Memory B cell (primary cell): ENCODE measurements around the gene DDHD1.
"Not testable (repeated sequence)": the region's sequence is repeated elsewhere in the genome, so short reads cannot be mapped to it uniquely, and the experiment has no call there.

Experiments used
- ATAC-seq: fragments of 150-1000 bp; cut with Tn5 transposase; 2 replicates; pipeline ENCODE4 v1.10.0; 2021; ENCODE audit warnings: low read depth, mild to moderate bottlenecking, moderate library complexity
- DNase-seq, 2 donors: peaks; one replicate each; pipeline ENCODE4 v3.0.0; 2022; ENCODE audit warnings: low spot score in 2 of 2
- H3K27ac Mint-ChIP-seq: one replicate; pipeline ENCODE4 v1.8.0; 2022; ENCODE audit warnings: mild to moderate bottlenecking, moderate library complexity, mixed read lengths
- H3K27me3 Mint-ChIP-seq: one replicate; pipeline ENCODE4 v1.8.0; 2022; ENCODE audit warnings: mixed read lengths
- H3K36me3 Mint-ChIP-seq: one replicate; pipeline ENCODE4 v1.8.0; 2022; ENCODE audit warnings: mild to moderate bottlenecking, mixed read lengths
- H3K4me1 Mint-ChIP-seq: one replicate; pipeline ENCODE4 v1.8.0; 2022; ENCODE audit warnings: mixed read lengths
- H3K4me3 Mint-ChIP-seq: one replicate; pipeline ENCODE4 v1.8.0; 2022; ENCODE audit warnings: mild to moderate bottlenecking, moderate library complexity, mixed read lengths
- H3K9me3 Mint-ChIP-seq: one replicate; pipeline ENCODE4 v1.8.0; 2022; ENCODE audit warnings: mixed read lengths

DDHD1 gene

DNA sequence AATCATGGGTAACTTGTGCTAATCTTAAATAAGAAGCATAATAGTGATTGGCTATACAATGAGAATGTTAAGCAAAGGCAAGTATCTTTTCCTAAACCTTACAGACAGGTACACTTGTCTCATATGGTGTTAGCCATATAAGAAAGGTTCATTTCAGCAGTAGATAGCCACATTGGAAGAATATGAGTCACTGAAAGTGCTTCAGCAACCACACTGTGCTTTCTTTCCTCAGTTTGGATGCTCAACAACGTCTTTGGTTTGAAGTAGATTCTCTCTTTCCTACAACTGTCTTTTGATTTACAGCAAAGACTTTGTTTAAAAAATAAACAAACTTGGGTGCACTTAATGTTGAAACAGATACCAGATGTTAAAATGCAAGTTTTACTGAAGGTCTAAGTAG lies 8.9 kb downstream of the DDHD1 start:
- ATAC-seq = no peak
- H3K9me3 Mint-ChIP-seq = peaks cover 9% of the 10 kb centered on the region
- H3K4me3 Mint-ChIP-seq = no peak overlapping the region
- no peak overlapping the region for H3K27ac Mint-ChIP-seq
- H3K27me3 Mint-ChIP-seq = no peaks in the 10 kb centered on the region
- peaks cover 18% of the 10 kb centered on the region for H3K4me1 Mint-ChIP-seq
- DNase-seq = no peak
- peaks cover 27% of the 10 kb centered on the region for H3K36me3 Mint-ChIP-seq

DNA sequence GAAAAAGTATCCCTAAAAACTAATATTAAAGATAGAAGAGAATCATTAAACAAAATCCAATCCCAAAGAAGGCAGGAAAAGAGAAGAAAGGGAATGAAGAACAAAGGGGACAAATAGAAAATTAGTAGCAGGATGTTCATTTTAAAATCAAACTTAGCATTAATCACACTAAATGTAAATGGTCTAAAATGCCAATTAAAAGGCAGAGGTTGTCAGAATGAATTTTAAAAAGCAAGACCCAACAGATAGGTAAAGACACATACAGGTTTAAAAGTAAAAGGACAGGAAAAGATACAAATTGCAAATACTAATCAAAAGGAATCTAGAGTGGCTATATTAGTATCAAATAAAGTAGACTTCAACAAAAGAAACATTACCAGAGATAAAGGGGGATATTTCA lies 12.5 kb downstream of the DDHD1 start:
- H3K4me3 Mint-ChIP-seq = no peak overlapping the region
- H3K9me3 Mint-ChIP-seq = peaks cover 12% of the 10 kb centered on the region
- no peaks in the 10 kb centered on the region for H3K27me3 Mint-ChIP-seq
- no peak for DNase-seq
- peaks cover 43% of the 10 kb centered on the region for H3K36me3 Mint-ChIP-seq
- ATAC-seq = no peak
- H3K4me1 Mint-ChIP-seq = peaks cover 8% of the 10 kb centered on the region
- no peak overlapping the region for H3K27ac Mint-ChIP-seq

DNA sequence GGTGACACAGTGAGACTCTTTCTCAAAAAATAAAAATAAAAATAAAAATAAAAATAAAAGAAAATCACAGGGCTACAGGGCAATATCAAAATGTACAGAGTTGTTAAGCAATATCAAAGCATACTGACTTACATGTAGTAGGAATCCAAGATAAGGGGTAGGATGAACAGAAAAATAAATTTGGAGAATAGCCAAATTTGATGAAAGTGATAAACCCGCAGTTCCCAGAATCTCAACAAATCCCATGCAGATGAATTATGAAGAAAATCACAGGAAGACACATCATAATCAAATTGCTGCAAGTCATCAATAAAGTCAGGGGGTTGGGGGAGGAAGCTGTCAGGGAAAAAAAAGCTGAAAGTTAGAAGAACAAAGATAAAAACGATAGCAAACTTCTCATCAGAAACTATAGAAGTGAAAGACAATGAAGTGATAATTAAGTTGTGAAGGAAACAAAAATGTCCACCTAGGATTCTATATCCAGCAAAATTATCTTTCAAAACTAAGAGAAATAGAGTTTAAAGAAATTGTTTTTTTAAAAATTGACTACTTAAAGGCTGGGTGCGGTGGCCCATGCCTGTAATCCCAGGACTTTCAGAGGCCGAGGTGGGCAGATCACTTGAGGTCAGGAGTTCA lies 15.4 kb downstream of the DDHD1 start:
- Mint-ChIP-seq H3K4me1 (peaks cover 12% of the 10 kb centered on the region), H3K36me3 (peaks cover 40% of the 10 kb centered on the region), H3K27ac (no peak overlapping the region), H3K4me3 (no peak overlapping the region), H3K9me3 (peaks cover 11% of the 10 kb centered on the region), H3K27me3 (no peaks in the 10 kb centered on the region)
- ATAC-seq (no peak), DNase-seq (no peak)

DNA sequence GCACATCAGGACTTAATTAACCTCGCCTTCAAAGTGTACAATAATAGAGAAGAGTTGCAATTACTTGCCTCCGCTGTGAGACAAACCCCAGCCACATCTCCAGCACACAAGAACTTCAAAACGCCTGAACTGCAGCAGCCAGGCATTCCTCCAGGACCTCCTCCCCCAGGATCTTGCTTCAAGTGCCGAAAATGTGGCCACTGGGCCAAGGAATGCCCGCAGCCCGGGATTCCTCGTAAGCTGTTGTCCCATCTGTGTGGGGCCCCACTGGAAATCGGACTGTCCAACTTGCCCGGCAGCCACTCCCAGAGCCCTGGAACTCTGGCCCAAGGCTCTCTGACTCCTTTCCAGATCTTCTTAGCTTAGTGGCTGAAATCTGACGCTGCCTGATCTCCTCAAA lies 22.6 kb downstream of the DDHD1 start:
- not testable (repeated sequence) for DNase-seq, H3K36me3 Mint-ChIP-seq, ATAC-seq, H3K4me3 Mint-ChIP-seq, H3K9me3 Mint-ChIP-seq, H3K27ac Mint-ChIP-seq, H3K27me3 Mint-ChIP-seq
- peaks cover 23% of the 10 kb centered on the region for H3K4me1 Mint-ChIP-seq

DNA sequence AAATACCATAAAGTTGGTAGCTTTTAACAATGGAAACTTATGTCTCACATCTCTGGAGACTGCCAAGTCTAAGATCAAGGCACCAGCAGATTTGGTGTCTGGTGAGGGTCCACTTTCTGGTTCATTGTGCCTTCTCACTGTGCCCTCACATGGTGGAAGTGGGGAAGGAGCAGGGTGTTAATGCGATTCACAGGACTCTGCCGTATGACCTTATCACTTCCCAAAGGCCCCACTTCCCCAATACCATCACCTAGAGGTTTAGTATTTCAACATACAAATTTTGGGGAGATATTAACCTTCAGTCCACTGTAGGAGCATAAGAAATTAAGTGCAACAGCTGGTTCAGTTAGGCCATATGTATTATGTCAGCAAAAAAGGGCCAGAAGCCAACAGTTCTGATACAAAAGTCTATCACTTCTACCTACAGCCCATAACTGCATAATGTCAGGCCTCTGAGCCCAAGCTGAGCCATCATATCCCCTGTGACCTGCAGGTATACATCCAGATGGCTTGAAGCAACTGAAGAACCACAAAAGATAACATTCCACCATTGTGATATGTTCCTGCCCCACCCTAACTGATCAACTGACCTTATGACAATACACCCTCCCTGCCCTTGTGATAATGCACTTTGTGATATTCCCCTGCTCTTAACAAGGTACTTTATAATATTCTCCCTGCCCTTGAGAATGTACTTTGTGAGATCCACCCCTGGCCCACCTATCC lies 24.7 kb downstream of the DDHD1 start:
- Mint-ChIP-seq H3K4me3 (no peak overlapping the region), H3K36me3 (peaks cover 4% of the 10 kb centered on the region), H3K4me1 (peaks cover 19% of the 10 kb centered on the region), H3K27me3 (no peaks in the 10 kb centered on the region), H3K9me3 (no peaks in the 10 kb centered on the region), H3K27ac (no peak overlapping the region)
- ATAC-seq (peak; percentile 35), DNase-seq (no peak)

DNA sequence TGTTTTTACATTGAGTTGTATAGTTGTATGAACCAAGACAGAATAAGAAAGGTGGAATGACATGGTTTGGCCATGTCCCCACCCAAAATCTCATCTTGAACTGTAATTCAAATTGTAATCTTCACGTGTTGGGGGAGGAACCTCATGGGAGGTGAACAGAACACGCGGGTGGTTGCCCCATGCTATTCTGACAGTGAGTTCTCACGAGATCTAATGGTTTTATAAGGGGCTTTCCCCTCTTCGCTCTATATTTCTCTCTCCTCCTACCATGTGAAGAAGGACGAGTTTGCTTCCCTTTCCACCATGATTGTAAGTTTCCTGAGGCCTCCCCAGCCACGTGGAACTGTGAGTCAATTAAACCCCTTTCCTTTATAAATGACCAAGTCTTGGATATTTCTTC lies 25.3 kb downstream of the DDHD1 start:
- DNase-seq (no peak), ATAC-seq (peak; percentile 77)
- Mint-ChIP-seq H3K4me3 (peak overlapping the region; percentile 31), H3K9me3 (no peaks in the 10 kb centered on the region), H3K27ac (no peak overlapping the region), H3K4me1 (peaks cover 19% of the 10 kb centered on the region), H3K36me3 (peaks cover 4% of the 10 kb centered on the region), H3K27me3 (no peaks in the 10 kb centered on the region)

DNA sequence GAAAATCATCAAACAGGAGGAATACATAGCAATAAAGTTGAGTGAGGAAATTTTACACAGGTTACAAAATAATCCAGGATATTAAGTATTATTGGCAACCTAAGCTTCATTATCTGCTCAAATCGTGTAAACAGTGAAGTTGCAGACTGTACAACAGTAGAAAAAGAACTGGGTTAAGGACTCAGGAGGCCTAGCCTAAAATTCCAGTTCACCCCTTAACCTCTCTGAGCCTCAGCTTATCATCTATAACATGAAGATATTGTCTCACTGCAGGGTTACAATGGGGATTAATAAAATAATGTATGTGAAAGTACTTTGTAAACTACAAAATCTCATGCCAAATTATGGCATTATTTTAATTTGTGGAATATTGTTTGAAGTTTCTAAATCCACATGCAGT lies 26.0 kb downstream of the DDHD1 start:
- Mint-ChIP-seq H3K4me3 (peak overlapping the region; percentile 56), H3K27ac (no peak overlapping the region), H3K36me3 (peaks cover 8% of the 10 kb centered on the region), H3K27me3 (no peaks in the 10 kb centered on the region), H3K4me1 (peaks cover 20% of the 10 kb centered on the region), H3K9me3 (no peaks in the 10 kb centered on the region)
- ATAC-seq = peak; percentile 17
- DNase-seq = no peak

DNA sequence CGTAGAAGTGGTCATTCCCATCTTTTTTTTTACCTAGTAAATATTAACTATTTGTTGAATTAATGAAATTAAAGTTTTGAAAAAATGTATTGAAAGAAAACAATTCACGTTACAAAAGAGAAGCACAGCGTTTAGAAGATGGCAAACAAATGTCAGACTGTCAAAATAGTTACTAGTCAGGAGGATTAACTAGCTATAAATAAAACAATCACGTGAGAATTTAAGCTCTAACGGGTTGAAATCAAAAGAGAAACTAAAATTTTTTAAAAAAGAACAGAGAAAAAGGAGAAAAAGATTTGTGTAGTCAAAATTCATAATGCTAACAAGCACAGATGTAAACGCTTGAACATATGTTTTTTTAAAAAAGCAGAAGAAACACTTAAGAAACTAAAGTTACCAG lies 26.4 kb downstream of the DDHD1 start:
- DNase-seq = no peak
- H3K9me3 Mint-ChIP-seq = no peaks in the 10 kb centered on the region

DNA sequence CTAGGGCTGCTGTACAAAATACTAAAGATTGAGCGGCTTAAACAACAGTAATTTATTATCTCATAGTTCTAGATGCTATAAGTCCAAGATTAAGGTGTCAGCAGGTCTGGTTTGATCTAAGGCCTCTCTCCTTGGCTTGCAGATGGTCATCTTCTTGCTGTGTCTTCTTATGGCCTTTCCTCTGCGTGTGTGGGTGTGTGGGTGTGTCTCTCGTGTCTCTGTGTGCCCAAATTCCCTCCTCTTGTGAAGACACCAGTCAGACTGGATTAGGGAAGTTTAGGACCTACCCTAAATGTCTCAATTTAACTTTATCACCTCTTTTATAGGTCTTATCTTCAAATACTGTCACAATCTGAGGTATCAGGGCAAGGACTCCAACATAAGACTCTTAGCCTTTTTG lies 28.3 kb downstream of the DDHD1 start:
- no peaks in the 10 kb centered on the region for H3K27me3 Mint-ChIP-seq
- H3K27ac Mint-ChIP-seq = no peak overlapping the region
- peaks cover 24% of the 10 kb centered on the region for H3K4me1 Mint-ChIP-seq
- H3K36me3 Mint-ChIP-seq = peaks cover 18% of the 10 kb centered on the region
- DNase-seq (no peak), ATAC-seq (no peak)
- no peak overlapping the region for H3K4me3 Mint-ChIP-seq
- peaks cover 3% of the 10 kb centered on the region for H3K9me3 Mint-ChIP-seq

More for the DNA sequence above, 26.4 kb downstream of the DDHD1 start:
- Mint-ChIP-seq H3K27me3 (no peaks in the 10 kb centered on the region), H3K36me3 (peaks cover 11% of the 10 kb centered on the region), H3K27ac (no peak overlapping the region), H3K4me1 (peaks cover 21% of the 10 kb centered on the region), H3K4me3 (peak overlapping the region; percentile 56)
- ATAC-seq = peak; percentile 67

DNA sequence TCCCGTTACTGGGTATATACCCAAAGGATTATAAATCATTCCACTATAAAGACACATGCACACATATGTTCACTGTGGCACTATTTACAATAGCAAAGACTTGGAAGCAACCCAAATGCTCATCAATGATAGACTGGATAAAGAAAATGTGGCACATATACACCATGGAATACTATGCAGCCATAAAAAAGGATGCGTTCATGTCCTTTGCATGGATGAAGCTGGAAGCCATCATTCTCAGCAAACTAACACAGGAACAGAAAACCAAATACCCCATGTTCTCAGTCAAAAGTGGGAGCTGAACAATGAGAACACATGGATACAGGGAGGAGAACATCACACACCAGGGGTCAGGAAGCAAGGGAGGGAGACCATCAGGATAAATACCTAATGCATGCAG lies 31.7 kb downstream of the DDHD1 start:
- not testable (repeated sequence) for DNase-seq, H3K4me3 Mint-ChIP-seq, H3K27ac Mint-ChIP-seq, H3K9me3 Mint-ChIP-seq, ATAC-seq, H3K27me3 Mint-ChIP-seq
- Mint-ChIP-seq H3K36me3 (peaks cover 19% of the 10 kb centered on the region), H3K4me1 (peaks cover 30% of the 10 kb centered on the region)

DNA sequence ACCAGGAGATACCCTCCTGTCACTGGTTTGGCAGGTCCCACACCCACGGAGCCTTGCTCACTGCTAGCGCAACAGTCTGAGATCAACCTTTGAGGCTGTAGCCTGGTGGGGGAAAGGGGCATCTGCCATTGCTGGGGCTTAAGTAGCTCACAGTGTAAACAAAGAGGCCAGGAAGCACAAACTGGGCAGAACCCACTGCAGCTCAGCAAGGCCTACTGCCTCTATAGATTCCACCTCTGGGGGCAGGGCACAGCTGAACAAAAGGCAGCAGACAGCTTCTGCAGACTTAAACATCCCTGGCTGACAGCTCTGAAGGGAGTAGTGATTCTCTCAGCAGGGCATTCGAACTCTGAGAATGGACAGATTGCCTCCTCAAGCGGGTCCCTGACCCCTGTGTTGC lies 35.6 kb downstream of the DDHD1 start:
- Mint-ChIP-seq H3K36me3 (peaks cover 26% of the 10 kb centered on the region), H3K4me1 (peaks cover 38% of the 10 kb centered on the region)
- ATAC-seq, H3K4me3 Mint-ChIP-seq, DNase-seq, H3K27me3 Mint-ChIP-seq, H3K9me3 Mint-ChIP-seq, H3K27ac Mint-ChIP-seq: not testable (repeated sequence)

DNA sequence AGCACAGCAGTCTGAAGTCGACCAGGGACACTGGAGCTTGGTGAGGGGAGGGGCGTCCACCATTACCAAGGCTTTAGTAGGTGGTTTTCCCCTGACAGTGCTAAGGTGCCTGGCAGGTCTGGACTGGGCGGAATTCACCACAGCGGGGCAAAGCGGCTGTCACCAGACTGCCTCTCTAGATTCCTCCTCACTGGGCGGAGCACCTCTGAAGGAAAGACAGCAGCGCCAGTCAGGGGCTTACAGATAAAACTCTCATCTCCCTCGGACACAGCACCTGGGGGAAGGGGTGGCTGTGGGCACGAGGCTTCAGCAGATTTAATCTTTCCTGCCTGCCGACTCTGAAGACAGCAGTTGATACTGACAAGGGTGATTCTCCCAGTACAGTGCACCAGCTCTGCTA lies 39.1 kb downstream of the DDHD1 start:
- DNase-seq = no peak
- Mint-ChIP-seq H3K27me3 (no peaks in the 10 kb centered on the region), H3K4me1 (peaks cover 26% of the 10 kb centered on the region), H3K4me3 (no peak overlapping the region), H3K27ac (no peak overlapping the region), H3K9me3 (peaks cover 7% of the 10 kb centered on the region), H3K36me3 (peaks cover 13% of the 10 kb centered on the region)
- no peak for ATAC-seq

DNA sequence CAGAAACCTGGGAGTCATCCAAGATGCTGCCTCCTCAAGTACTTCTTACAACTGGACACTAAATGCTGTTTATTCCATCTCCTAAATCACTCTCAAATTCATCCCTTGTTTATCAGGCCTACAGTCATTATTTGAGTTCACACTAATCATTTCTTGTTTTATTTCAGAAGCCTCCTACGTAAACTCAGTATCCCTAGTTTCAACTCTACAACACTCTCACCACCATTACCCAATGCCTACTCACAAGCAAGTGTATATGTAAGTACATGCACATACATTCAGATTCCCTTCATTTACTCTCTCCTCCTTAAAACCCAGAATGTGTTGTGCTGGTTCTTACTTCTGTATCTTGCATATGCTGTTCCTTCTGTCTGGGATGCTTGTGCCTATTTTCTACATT lies 43.0 kb downstream of the DDHD1 start:
- DNase-seq (no peak), ATAC-seq (no peak)
- Mint-ChIP-seq H3K36me3 (peaks cover 3% of the 10 kb centered on the region), H3K4me1 (peaks cover 7% of the 10 kb centered on the region), H3K4me3 (no peak overlapping the region), H3K27me3 (no peaks in the 10 kb centered on the region), H3K9me3 (peaks cover 1% of the 10 kb centered on the region), H3K27ac (no peak overlapping the region)

DNA sequence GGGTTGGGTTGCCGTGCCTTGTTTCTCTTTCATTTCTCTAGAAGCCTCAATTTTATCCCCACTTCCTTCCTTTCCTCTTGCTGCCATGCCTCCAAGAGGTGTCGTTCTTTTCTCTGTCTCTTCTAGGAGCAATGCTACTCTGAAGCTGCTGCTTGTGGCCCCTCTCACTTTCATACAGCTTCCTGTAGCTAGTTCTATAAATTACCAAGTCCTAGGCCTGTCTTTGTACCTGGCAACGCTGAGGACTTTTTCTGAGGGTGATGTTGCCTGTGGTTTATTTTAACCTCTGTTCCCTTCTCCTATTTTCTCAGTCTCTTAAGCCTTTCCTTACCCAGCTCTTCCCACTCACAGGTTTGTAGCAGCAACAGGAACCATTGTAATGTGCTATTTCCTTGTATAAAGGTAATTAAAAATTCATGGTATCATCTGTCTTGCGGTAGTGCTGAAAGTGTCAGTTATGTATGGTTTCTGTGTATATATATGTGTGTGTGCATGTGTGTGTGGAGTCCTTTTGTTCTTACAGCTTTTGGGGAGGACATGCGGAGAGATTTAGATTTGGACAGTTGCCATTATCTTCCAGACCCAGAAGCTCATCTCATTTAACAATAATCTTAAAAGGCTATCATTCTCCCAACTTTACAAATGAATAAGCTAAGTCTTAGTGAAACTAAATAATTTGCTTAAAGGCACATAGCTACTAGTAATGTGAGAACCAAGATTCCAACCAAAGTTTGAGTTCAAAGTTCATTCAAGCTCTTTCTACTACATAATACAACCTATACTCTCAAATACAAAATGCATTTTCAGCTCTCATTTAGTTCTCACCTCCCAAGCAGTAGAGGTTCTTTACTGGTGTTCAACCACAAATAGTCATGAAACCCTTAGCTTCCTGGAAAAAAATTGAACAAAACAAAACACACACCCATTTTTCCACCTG lies 43.8 kb downstream of the DDHD1 start:
- no peaks in the 10 kb centered on the region for H3K9me3 Mint-ChIP-seq
- no peaks in the 10 kb centered on the region for H3K36me3 Mint-ChIP-seq
- DNase-seq = peak; percentile 17 to 35
- no peaks in the 10 kb centered on the region for H3K27me3 Mint-ChIP-seq
- H3K4me1 Mint-ChIP-seq = peaks cover 4% of the 10 kb centered on the region
- peak; percentile 91 for ATAC-seq
- H3K27ac Mint-ChIP-seq = no peak overlapping the region
- no peak overlapping the region for H3K4me3 Mint-ChIP-seq
